GM21526 (cell line): Measurements from ENCODE around the gene OSBPL6.
"Not testable (repeated sequence)": the region's sequence is repeated elsewhere in the genome, so short reads cannot be mapped to it uniquely, and the experiment has no call there.

Experiments used
- ATAC-seq: cut with Tn5 transposase; IDR thresholded peaks from one replicate; pipeline ENCODE4 v1.9.1; 2021; ENCODE audit warnings: moderate library complexity; ENCODE audit not compliant: unreplicated experiment, low FRiP score

The OSBPL6 gene

GRCh38 chr2:178193823-178194599 is at the start of gene OSBPL6:
OSBPL6 (plus strand) TSS chr2:178194512; CDS start chr2:178306185, 111,673 bp downstream.
- peak; percentile 94 for ATAC-seq

GRCh38 chr2:178152033-178152432 is 42.3 kb upstream of the OSBPL6 start:
- ATAC-seq = no peak

- ATAC-seq = no peak
Measured at GRCh38 chr2:178152542-178152941, 41.8 kb upstream of the OSBPL6 start.

GRCh38 chr2:178152977-178153376 is 41.3 kb upstream of the OSBPL6 start:
- no peak for ATAC-seq

- ATAC-seq = not testable (repeated sequence)
Measured at GRCh38 chr2:178153878-178154277, 40.4 kb upstream of the OSBPL6 start.

- no peak for ATAC-seq
Measured at GRCh38 chr2:178155524-178155923, 38.8 kb upstream of the OSBPL6 start.

GRCh38 chr2:178157574-178157973 is 36.7 kb upstream of the OSBPL6 start:
- no peak for ATAC-seq

- no peak for ATAC-seq
Measured at GRCh38 chr2:178159966-178160365, 34.3 kb upstream of the OSBPL6 start.

GRCh38 chr2:178160601-178161000 is 33.7 kb upstream of the OSBPL6 start:
- ATAC-seq = no peak

- ATAC-seq = no peak
Measured at GRCh38 chr2:178163395-178163794, 30.9 kb upstream of the OSBPL6 start.

- ATAC-seq = no peak
Measured at GRCh38 chr2:178163911-178164310, 30.4 kb upstream of the OSBPL6 start.

GRCh38 chr2:178173657-178174056 is 20.7 kb upstream of the OSBPL6 start:
- no peak for ATAC-seq

- no peak for ATAC-seq
Measured at GRCh38 chr2:178177066-178177679, 17.1 kb upstream of the OSBPL6 start.

- ATAC-seq = not testable (repeated sequence)
Measured at GRCh38 chr2:178180648-178181047, 13.7 kb upstream of the OSBPL6 start.

GRCh38 chr2:178187861-178188260 is 6.5 kb upstream of the OSBPL6 start:
- no peak for ATAC-seq

GRCh38 chr2:178188466-178188865 is 5.8 kb upstream of the OSBPL6 start:
- no peak for ATAC-seq

- no peak for ATAC-seq
Measured at GRCh38 chr2:178191004-178191508, 3.3 kb upstream of the OSBPL6 start.

- no peak for ATAC-seq
Measured at GRCh38 chr2:178191511-178191910, 2.8 kb upstream of the OSBPL6 start.

GRCh38 chr2:178193496-178193822 is 853 bp upstream of the OSBPL6 start:
- ATAC-seq = no peak

GRCh38 chr2:178194600-178195389 is 483 bp downstream of the OSBPL6 start:
- ATAC-seq = peak; percentile 14
